Endodermal cell (in vitro differentiated cells): ENCODE results near the gene MCTP2. TPM values are rescaled to one million over a fixed set of nuclear protein-coding genes. Genes with fewer than 3 reads are reported as not detected.

Experiments
- DNase-seq: peaks from one replicate; pipeline ENCODE4 v3.0.0-alpha.2; 2017
- H3K27ac ChIP-seq: 2 replicates; pipeline ENCODE4 v1.5.1; 2013; ENCODE audit warnings: mild to moderate bottlenecking, low read depth, low read length, moderate library complexity
- H3K27me3 ChIP-seq: 2 replicates; pipeline ENCODE4 v1.6.1; 2013; ENCODE audit warnings: mild to moderate bottlenecking, low read length, moderate library complexity; ENCODE audit not compliant: insufficient read depth, control insufficient read depth, poor library complexity, severe bottlenecking
- H3K36me3 ChIP-seq: 2 replicates; pipeline ENCODE4 v1.7.0; 2013; ENCODE audit warnings: mild to moderate bottlenecking, low read length, moderate library complexity; ENCODE audit not compliant: control insufficient read depth, insufficient read depth
- H3K4me1 ChIP-seq: one replicate; pipeline ENCODE4 v1.7.0; 2013; ENCODE audit warnings: low read length; ENCODE audit not compliant: control insufficient read depth, insufficient read depth
- H3K4me3 ChIP-seq: 2 replicates; pipeline ENCODE4 v1.5.1; 2013; ENCODE audit warnings: mild to moderate bottlenecking, low read length, moderate library complexity
- H3K9ac ChIP-seq: 2 replicates; pipeline ENCODE4 v1.6.1; 2013; ENCODE audit warnings: mild to moderate bottlenecking, low read length, moderate library complexity; ENCODE audit not compliant: poor library complexity, severe bottlenecking; ENCODE audit errors: extremely low read depth
- H3K9me3 ChIP-seq: 2 replicates; pipeline ENCODE4 v1.6.1; 2013; ENCODE audit warnings: mild to moderate bottlenecking, low read length, moderate library complexity; ENCODE audit not compliant: control insufficient read depth
- H3K27ac Mint-ChIP-seq: 2 replicates; pipeline ENCODE4 v1.8.0; 2020; ENCODE audit warnings: mixed read lengths
- H3K27me3 Mint-ChIP-seq: 2 replicates; pipeline ENCODE4 v1.8.0; 2021; ENCODE audit warnings: mild to moderate bottlenecking, mixed read lengths; ENCODE audit not compliant: insufficient read depth
- H3K36me3 Mint-ChIP-seq: 2 replicates; pipeline ENCODE4 v1.8.0; 2020; ENCODE audit warnings: low read depth, mixed read lengths
- H3K4me1 Mint-ChIP-seq: 2 replicates; pipeline ENCODE4 v1.8.0; 2020; ENCODE audit warnings: mixed read lengths
- H3K4me3 Mint-ChIP-seq: 2 replicates; pipeline ENCODE4 v1.8.0; 2020; ENCODE audit warnings: mild to moderate bottlenecking, moderate library complexity, mixed read lengths
- H3K9me3 Mint-ChIP-seq: 2 replicates; pipeline ENCODE4 v1.8.0; 2020; ENCODE audit warnings: mild to moderate bottlenecking, mixed read lengths
- CTCF ChIP-seq: fragments of 200-600 bp; sonication (generic); conservative IDR thresholded peaks from 2 replicates; pipeline ENCODE4 v1.5.0; 2021; ENCODE audit warnings: antibody characterized with exemption, mild to moderate bottlenecking
- WGBS, 2 experiments: methylation state at CpG; one replicate each; pipeline versions ENCODE4 v1.1.5 to v1.1.7; 2013; ENCODE audit warnings: missing lambda C conversion rate in 2 of 2, mixed read lengths in 1 of 2; ENCODE audit not compliant: insufficient coverage in 1 of 2, insufficient read length in 1 of 2; 5-methylcytosine and 5-hydroxymethylcytosine counted together
- total RNA-seq, 2 donors: library from RNA; stranded (reverse); fragmentation: NEBNext Ultra II Directional in 1 of 2; extraction: Animal tissue kit (Norgen Biotek cat#: 25700) in 1 of 2; gene quantifications; 2 replicates in 1 of 2; 3 replicates in 1 of 2; pipeline ENCODE4 v1.2.1, GENCODE V29; 2021

The MCTP2 gene
- total RNA-seq, 2 donors from 2014 or later, result 9.2 to 12.1 TPM

- Mint-ChIP-seq H3K9me3 (no peaks in the 10 kb centered on the region), H3K4me1 (no peaks in the 10 kb centered on the region), H3K36me3 (no peaks in the 10 kb centered on the region), H3K27ac (no peak overlapping the region), H3K27me3 (no peaks in the 10 kb centered on the region), H3K4me3 (no peak overlapping the region)
- Histone ChIP-seq H3K36me3 (no peaks in the 10 kb centered on the region), H3K9ac (no peak overlapping the region), H3K4me1 (no peaks in the 10 kb centered on the region), H3K9me3 (no peaks in the 10 kb centered on the region), H3K4me3 (no peak overlapping the region), H3K27ac (no peak overlapping the region), H3K27me3 (no peaks in the 10 kb centered on the region)
- no peak for DNase-seq
- WGBS, 2 experiments, result 91% methylated on average over 3 of the region's 3 CpGs; no CpG with 5 or more reads in 1 of the 2 experiments
- TF ChIP-seq CTCF, result no peak
These were observed 28.5 kb downstream of the MCTP2 start for GRCh38 chr15:94259863-94260262.

- no peaks in the 10 kb centered on the region for H3K27me3 ChIP-seq
- TF ChIP-seq CTCF, result no peak
- Mint-ChIP-seq H3K27me3 (no peaks in the 10 kb centered on the region), H3K4me3 (no peak overlapping the region), H3K27ac (no peak overlapping the region), H3K4me1 (no peaks in the 10 kb centered on the region), H3K9me3 (no peaks in the 10 kb centered on the region), H3K36me3 (no peaks in the 10 kb centered on the region)
- no peak for DNase-seq
- H3K27ac ChIP-seq, result no peak overlapping the region
- H3K36me3 ChIP-seq, result no peaks in the 10 kb centered on the region
- H3K9ac ChIP-seq, result no peak overlapping the region
- no peaks in the 10 kb centered on the region for H3K4me1 ChIP-seq
- H3K9me3 ChIP-seq, result no peaks in the 10 kb centered on the region
- no peak overlapping the region for H3K4me3 ChIP-seq
- WGBS, 2 experiments, result no CpG with 5 or more reads among the region's 1 CpG
These were observed 30.8 kb downstream of the MCTP2 start for GRCh38 chr15:94262201-94262600.

GRCh38 chr15:94263341-94264273 is 32.2 kb downstream of the MCTP2 start:
- Histone ChIP-seq H3K9ac (no peak overlapping the region), H3K27ac (no peak overlapping the region), H3K27me3 (no peaks in the 10 kb centered on the region), H3K4me1 (no peaks in the 10 kb centered on the region), H3K9me3 (no peaks in the 10 kb centered on the region), H3K4me3 (no peak overlapping the region), H3K36me3 (no peaks in the 10 kb centered on the region)
- Mint-ChIP-seq H3K4me1 (no peaks in the 10 kb centered on the region), H3K36me3 (no peaks in the 10 kb centered on the region), H3K9me3 (no peaks in the 10 kb centered on the region), H3K27ac (no peak overlapping the region), H3K27me3 (no peaks in the 10 kb centered on the region), H3K4me3 (no peak overlapping the region)
- no peak for DNase-seq
- no peak for TF ChIP-seq CTCF
- 83 to 88% methylated on average over 6 to 7 of the region's 7 CpGs for WGBS, 2 experiments
